A549 (cell line): Measurements from ENCODE around the gene CHCHD5.

Experiments used
- CTCF ChIP-seq: fragments of >200 bp; sonication (Bioruptor Twin); formaldehyde crosslinking; IDR thresholded peaks from 3 replicates; pipeline ENCODE4 v1.5.1; 2016
- EP300 ChIP-seq, 2 experiments: fragments of >200 bp; sonication (Bioruptor Twin); formaldehyde crosslinking; IDR thresholded peaks; 2 replicates in 1 of 2; 3 replicates in 1 of 2; pipeline ENCODE4 v1.6.1; 2016 to 2017
- HDAC2 ChIP-seq: fragments of 200-600 bp; sonication (generic); IDR thresholded peaks from 2 replicates; pipeline ENCODE4 v1.6.1; 2016
- JUN ChIP-seq, 2 experiments: fragments of >200 bp; sonication (Bioruptor Twin); formaldehyde crosslinking; IDR thresholded peaks; 2 replicates in 1 of 2; 3 replicates in 1 of 2; pipeline ENCODE4 v1.6.1; 2016 to 2017
- MYC ChIP-seq: IDR thresholded peaks from 2 replicates; pipeline ENCODE4 v1.6.1; 2012; ENCODE audit warnings: mild to moderate bottlenecking, inconsistent platforms, low read length, improper control_type of control experiment, borderline replicate concordance
- RAD21 ChIP-seq, 2 experiments: fragments of >200 bp in 1 of 2; sonication (Bioruptor Twin) in 1 of 2; formaldehyde crosslinking in 1 of 2; IDR thresholded peaks in 1 of 2; conservative IDR thresholded peaks in 1 of 2; 2 replicates in 1 of 2; 3 replicates in 1 of 2; pipeline ENCODE4 v1.6.1; 2012 to 2018; ENCODE audit warnings: inconsistent platforms in 1 of 2
- RFX5 ChIP-seq: fragments of 450-650 bp; IDR thresholded peaks from 2 replicates; pipeline ENCODE4 v1.7.1; 2014; ENCODE audit warnings: antibody characterized with exemption, mild to moderate bottlenecking, moderate library complexity
- SREBF2 ChIP-seq: fragments of 450-650 bp; IDR thresholded peaks from 2 replicates; pipeline ENCODE4 v1.6.1; 2014; ENCODE audit warnings: mild to moderate bottlenecking, moderate library complexity
- USF2 ChIP-seq: fragments of 450-650 bp; IDR thresholded peaks from 2 replicates; pipeline ENCODE4 v1.6.1; 2014; ENCODE audit warnings: antibody characterized with exemption

GRCh38 chr2:112622528-112622849, 38.1 kb downstream of the CHCHD5 start:
- TF ChIP-seq CTCF (no peak), HDAC2 (no peak), RAD21 (conservative IDR thresholded peaks at IDR 0.05 in 1 of 2, IDR thresholded peaks at IDR 0.05 in 1 of 2) (no peak), EP300 (IDR thresholded peaks at IDR 0.05) (no peak), USF2 (no peak), SREBF2 (no peak), MYC (no peak), JUN (IDR thresholded peaks at IDR 0.05) (no peak), RFX5 (no peak)
